ENCODE data around the gene CCND2. TPM values are rescaled to one million over a fixed set of nuclear protein-coding genes. Genes with fewer than 3 reads are reported as not detected.

The CCND2 gene
- total RNA-seq, 1 donor = 20.3 TPM

DNA sequence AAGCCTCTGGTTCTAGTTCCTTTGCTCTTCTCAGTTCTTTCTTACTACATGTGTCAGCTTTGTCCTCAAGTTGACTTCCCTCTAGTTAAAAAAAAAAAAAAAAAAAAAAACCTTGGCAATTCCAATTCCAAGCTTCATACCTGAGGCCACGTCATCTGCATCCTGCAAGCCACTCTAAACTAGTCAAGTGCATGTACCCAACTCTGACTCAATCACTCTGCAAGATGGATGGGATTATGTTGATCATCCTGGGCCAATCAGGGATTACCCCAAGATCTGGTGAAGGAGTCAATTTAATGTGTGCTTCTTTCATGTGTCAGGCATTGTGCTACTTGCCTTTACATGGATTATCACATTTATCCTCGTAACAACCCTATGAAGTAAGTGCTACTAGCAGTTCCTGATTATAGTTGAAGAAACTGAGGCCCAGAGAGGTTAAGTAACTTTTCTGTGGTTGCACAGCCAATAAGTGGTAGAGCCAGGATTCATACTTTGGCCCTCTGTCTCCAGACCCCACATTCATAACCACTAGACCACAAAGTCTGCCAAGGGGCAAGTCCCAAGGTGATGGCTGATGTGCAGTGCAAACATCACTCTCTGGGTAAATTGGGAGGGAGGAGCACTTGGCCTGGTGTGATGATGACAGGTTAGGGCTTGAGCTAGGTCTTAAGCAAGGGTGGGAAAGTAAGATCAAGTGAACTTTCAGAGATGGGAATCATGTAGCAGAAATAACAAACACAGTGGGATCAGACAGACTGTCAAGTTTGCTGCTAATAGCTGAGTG lies 17.3 kb upstream of the CCND2 start:
- DNase-seq (ENCODE audit: low read depth) = no peak
- H3K4me3 ChIP-seq (ENCODE audit: low read depth, low read length) = no peak overlapping the region
- TF ChIP-seq, protein P1, sequence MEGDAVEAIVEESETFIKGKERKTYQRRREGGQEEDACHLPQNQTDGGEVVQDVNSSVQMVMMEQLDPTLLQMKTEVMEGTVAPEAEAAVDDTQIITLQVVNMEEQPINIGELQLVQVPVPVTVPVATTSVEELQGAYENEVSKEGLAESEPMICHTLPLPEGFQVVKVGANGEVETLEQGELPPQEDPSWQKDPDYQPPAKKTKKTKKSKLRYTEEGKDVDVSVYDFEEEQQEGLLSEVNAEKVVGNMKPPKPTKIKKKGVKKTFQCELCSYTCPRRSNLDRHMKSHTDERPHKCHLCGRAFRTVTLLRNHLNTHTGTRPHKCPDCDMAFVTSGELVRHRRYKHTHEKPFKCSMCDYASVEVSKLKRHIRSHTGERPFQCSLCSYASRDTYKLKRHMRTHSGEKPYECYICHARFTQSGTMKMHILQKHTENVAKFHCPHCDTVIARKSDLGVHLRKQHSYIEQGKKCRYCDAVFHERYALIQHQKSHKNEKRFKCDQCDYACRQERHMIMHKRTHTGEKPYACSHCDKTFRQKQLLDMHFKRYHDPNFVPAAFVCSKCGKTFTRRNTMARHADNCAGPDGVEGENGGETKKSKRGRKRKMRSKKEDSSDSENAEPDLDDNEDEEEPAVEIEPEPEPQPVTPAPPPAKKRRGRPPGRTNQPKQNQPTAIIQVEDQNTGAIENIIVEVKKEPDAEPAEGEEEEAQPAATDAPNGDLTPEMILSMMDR (IDR thresholded peaks at IDR 0.05; ENCODE audit: insufficient read depth, low read depth, low read length) = no peak

- H3K4me3 ChIP-seq (ENCODE audit: low read depth, low read length) = no peak overlapping the region
- TF ChIP-seq, protein P1 (IDR thresholded peaks at IDR 0.05; ENCODE audit: insufficient read depth, low read depth, low read length) = no peak
- no peak for DNase-seq (ENCODE audit: low read depth)
Observed at GRCh38 chr12:4257442-4257841, 16.1 kb upstream of the CCND2 start.

- DNase-seq (ENCODE audit: low read depth) = no peak
- H3K4me3 ChIP-seq (ENCODE audit: low read depth, low read length) = no peak overlapping the region
- TF ChIP-seq, protein P1 (IDR thresholded peaks at IDR 0.05; ENCODE audit: insufficient read depth, low read depth, low read length) = no peak
Observed at GRCh38 chr12:4259099-4259498, 14.5 kb upstream of the CCND2 start.

- no peak overlapping the region for H3K4me3 ChIP-seq (ENCODE audit: low read depth, low read length)
- DNase-seq (ENCODE audit: low read depth) = no peak
- TF ChIP-seq, protein P1 (IDR thresholded peaks at IDR 0.05; ENCODE audit: insufficient read depth, low read depth, low read length) = no peak
Observed at GRCh38 chr12:4261655-4262054, 11.9 kb upstream of the CCND2 start.

DNA sequence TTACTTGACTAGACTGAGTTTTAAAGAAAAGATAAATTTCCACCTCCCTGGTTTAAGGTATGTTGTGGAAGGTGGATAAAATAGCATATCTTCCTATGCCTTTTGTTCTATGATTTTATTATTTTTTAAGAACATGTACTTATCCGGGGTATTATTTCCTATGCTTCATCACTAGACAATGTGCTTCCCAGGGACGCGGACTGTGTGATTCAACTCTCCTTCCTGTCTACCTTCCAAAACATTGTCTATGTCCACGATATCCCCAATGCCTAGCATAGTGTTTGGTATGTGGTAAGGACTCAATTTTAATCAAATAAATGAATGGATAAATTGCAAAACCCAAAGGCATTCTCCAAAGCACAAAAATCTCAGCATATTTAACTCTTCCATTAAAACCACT lies 8.3 kb upstream of the CCND2 start:
- no peak for DNase-seq (ENCODE audit: low read depth)
- no peak overlapping the region for H3K4me3 ChIP-seq (ENCODE audit: low read depth, low read length)
- TF ChIP-seq, protein P1 (IDR thresholded peaks at IDR 0.05; ENCODE audit: insufficient read depth, low read depth, low read length) = no peak

DNA sequence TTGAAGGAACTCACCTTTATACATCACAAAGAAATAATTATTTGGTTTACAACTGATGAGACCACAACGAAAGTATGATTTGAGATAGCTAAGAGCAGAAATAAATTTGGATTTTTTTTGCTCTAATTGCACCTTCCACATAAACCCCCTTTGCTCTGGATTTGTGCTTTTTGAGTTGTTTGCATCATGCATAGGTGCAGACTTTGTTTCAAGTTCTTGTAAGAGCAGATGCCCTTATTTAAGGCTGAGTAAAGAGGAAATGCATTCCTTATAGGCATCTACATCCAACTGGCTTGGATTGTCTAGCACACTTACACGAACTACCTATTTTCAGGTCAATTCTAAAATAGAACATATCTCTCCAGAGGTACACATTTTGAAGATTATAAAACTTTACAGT lies 6.6 kb upstream of the CCND2 start:
- H3K4me3 ChIP-seq (ENCODE audit: low read depth, low read length) = no peak overlapping the region
- no peak for DNase-seq (ENCODE audit: low read depth)
- TF ChIP-seq, protein P1 (IDR thresholded peaks at IDR 0.05; ENCODE audit: insufficient read depth, low read depth, low read length) = no peak

Data from fibroblast of villous mesenchyme (primary cell).